WTC11 (cell line): ENCODE data around the gene ARMC9. TPM values are rescaled to one million over a fixed set of nuclear protein-coding genes. Genes with fewer than 3 reads are reported as not detected.
A peak's percentile ranks its signal among the peaks of the same experiment; 100 is the strongest.

Experiments used
- ATAC-seq: fragments of 200-7000 bp; cut with Tn5 transposase; 2 replicates; pipeline ENCODE4 v1.10.0; 2021; ENCODE audit warnings: mild to moderate bottlenecking, moderate library complexity
- CTCF ChIA-PET: fragments of 300-600 bp; sonication (Branson Sonifier 250); formaldehyde crosslinking; loops from one replicate; lab custom pipeline; 2021; ENCODE audit warnings: antibody characterized with exemption; lab: Charles Lee
- POLR2A ChIA-PET: fragments of 350-600 bp; sonication (Branson Sonifier 250); formaldehyde crosslinking; loops from one replicate; lab custom pipeline; 2021; ENCODE audit warnings: antibody characterized with exemption; lab: Charles Lee
- DNase-seq: peaks from one replicate; pipeline ENCODE4 v3.0.0; 2021; ENCODE audit warnings: low spot score
- H3K27ac Mint-ChIP-seq: 2 replicates; pipeline ENCODE4 v1.8.0; 2021; ENCODE audit warnings: mixed read lengths
- H3K27me3 Mint-ChIP-seq: 2 replicates; pipeline ENCODE4 v1.8.0; 2021; ENCODE audit warnings: low read depth, mild to moderate bottlenecking, moderate library complexity, mixed read lengths
- H3K36me3 Mint-ChIP-seq: 2 replicates; pipeline ENCODE4 v1.8.0; 2021; ENCODE audit warnings: mixed read lengths
- H3K4me1 Mint-ChIP-seq: 2 replicates; pipeline ENCODE4 v1.8.0; 2022; ENCODE audit warnings: mixed read lengths
- H3K4me3 Mint-ChIP-seq: 2 replicates; pipeline ENCODE4 v1.8.0; 2021; ENCODE audit warnings: mild to moderate bottlenecking, moderate library complexity, mixed read lengths
- H3K9me3 Mint-ChIP-seq: 2 replicates; pipeline ENCODE4 v1.8.0; 2021; ENCODE audit warnings: mixed read lengths
- AFF4 ChIP-seq: sonication (generic); formaldehyde crosslinking; IDR thresholded peaks from 2 replicates; pipeline ENCODE4 v1.8.1; 2023; ENCODE audit warnings: mild to moderate bottlenecking, missing genetic modification reagents, borderline replicate concordance
- ATF1 ChIP-seq: sonication (generic); formaldehyde crosslinking; IDR thresholded peaks from 2 replicates; pipeline ENCODE4 v1.8.1; 2023; ENCODE audit warnings: mild to moderate bottlenecking, moderate library complexity, missing genetic modification reagents
- FOXK1 ChIP-seq: sonication (generic); formaldehyde crosslinking; IDR thresholded peaks from 2 replicates; pipeline ENCODE4 v1.8.0; 2022; ENCODE audit warnings: mild to moderate bottlenecking, moderate library complexity, missing genetic modification reagents
- GRHL2 ChIP-seq: fragments of 250-450 bp; sonication (Bioruptor Pico); IDR thresholded peaks from 2 replicates; pipeline ENCODE4 v1.8.0; 2022; ENCODE audit warnings: mild to moderate bottlenecking, moderate library complexity; ENCODE audit not compliant: insufficient replicate concordance, severe bottlenecking
- HMGA2 ChIP-seq: fragments of 250-450 bp; sonication (Bioruptor Pico); IDR thresholded peaks from 2 replicates; pipeline ENCODE4 v1.4.0; 2021; ENCODE audit warnings: mild to moderate bottlenecking, moderate library complexity
- JUN ChIP-seq: sonication (generic); formaldehyde crosslinking; IDR thresholded peaks from 2 replicates; pipeline ENCODE4 v1.8.0; 2023; ENCODE audit warnings: mild to moderate bottlenecking, missing genetic modification reagents
- NR2C2 ChIP-seq: sonication (generic); formaldehyde crosslinking; IDR thresholded peaks from 2 replicates; pipeline ENCODE4 v1.8.0; 2022; ENCODE audit warnings: mild to moderate bottlenecking, missing genetic modification reagents
- OVOL2 ChIP-seq: fragments of 250-450 bp; sonication (Bioruptor Pico); IDR thresholded peaks from 2 replicates; pipeline ENCODE4 v1.9.0; 2021; ENCODE audit warnings: mild to moderate bottlenecking, borderline replicate concordance
- SMAD4 ChIP-seq: sonication (generic); formaldehyde crosslinking; IDR thresholded peaks from 2 replicates; pipeline ENCODE4 v1.8.0; 2022; ENCODE audit warnings: mild to moderate bottlenecking, missing genetic modification reagents
- TCF7 ChIP-seq: sonication (generic); formaldehyde crosslinking; IDR thresholded peaks from 2 replicates; pipeline ENCODE4 v1.8.0; 2022; ENCODE audit warnings: mild to moderate bottlenecking, low read depth, missing genetic modification reagents, moderate library complexity
- TEAD1 ChIP-seq: sonication (generic); formaldehyde crosslinking; IDR thresholded peaks from 2 replicates; pipeline ENCODE4 v1.8.0; 2022; ENCODE audit warnings: mild to moderate bottlenecking, missing genetic modification reagents
- ZBTB21 ChIP-seq: sonication (generic); formaldehyde crosslinking; IDR thresholded peaks from 2 replicates; pipeline ENCODE4 v1.8.1; 2023; ENCODE audit warnings: mild to moderate bottlenecking, missing genetic modification reagents, borderline replicate concordance
- ZNF423 ChIP-seq: fragments of 250-450 bp; sonication (Bioruptor Pico); IDR thresholded peaks from 2 replicates; pipeline ENCODE4 v2.1.2; 2022; ENCODE audit warnings: mild to moderate bottlenecking, moderate library complexity
- total RNA-seq: library from RNA; stranded (reverse); gene quantifications from 3 replicates; pipeline ENCODE4 v1.2.3, GENCODE V29; 2021
- TF ChIP-seq, protein P1 (sequence below): sonication (generic); formaldehyde crosslinking; IDR thresholded peaks from 2 replicates; pipeline ENCODE4 v1.8.0; 2022; ENCODE audit warnings: mild to moderate bottlenecking, missing genetic modification reagents
- TF ChIP-seq, protein P2 (sequence below): sonication (generic); formaldehyde crosslinking; IDR thresholded peaks from 2 replicates; pipeline ENCODE4 v1.8.0; 2022; ENCODE audit warnings: mild to moderate bottlenecking, missing genetic modification reagents
- TF ChIP-seq, protein P3 (sequence below): sonication (generic); formaldehyde crosslinking; IDR thresholded peaks from 2 replicates; pipeline ENCODE4 v1.8.1; 2022; ENCODE audit warnings: mild to moderate bottlenecking, moderate library complexity, missing genetic modification reagents
- TF ChIP-seq, protein P4 (sequence below): fragments of 250-450 bp; sonication (Bioruptor Pico); IDR thresholded peaks from 2 replicates; pipeline ENCODE4 v1.9.0; 2021; ENCODE audit warnings: moderate library complexity, mild to moderate bottlenecking, inconsistent platforms, borderline replicate concordance
- TF ChIP-seq, protein P5 (sequence below): sonication (generic); formaldehyde crosslinking; conservative IDR thresholded peaks from 2 replicates; pipeline ENCODE4 v1.8.1; 2022; ENCODE audit warnings: mild to moderate bottlenecking, missing genetic modification reagents
- TF ChIP-seq, protein P6 (sequence below): sonication (generic); formaldehyde crosslinking; IDR thresholded peaks from 2 replicates; pipeline ENCODE4 v1.8.0; 2022; ENCODE audit warnings: missing genetic modification reagents

The ARMC9 gene
- total RNA-seq, 1 experiment from 2014 or later, result 34.9 TPM

DNA sequence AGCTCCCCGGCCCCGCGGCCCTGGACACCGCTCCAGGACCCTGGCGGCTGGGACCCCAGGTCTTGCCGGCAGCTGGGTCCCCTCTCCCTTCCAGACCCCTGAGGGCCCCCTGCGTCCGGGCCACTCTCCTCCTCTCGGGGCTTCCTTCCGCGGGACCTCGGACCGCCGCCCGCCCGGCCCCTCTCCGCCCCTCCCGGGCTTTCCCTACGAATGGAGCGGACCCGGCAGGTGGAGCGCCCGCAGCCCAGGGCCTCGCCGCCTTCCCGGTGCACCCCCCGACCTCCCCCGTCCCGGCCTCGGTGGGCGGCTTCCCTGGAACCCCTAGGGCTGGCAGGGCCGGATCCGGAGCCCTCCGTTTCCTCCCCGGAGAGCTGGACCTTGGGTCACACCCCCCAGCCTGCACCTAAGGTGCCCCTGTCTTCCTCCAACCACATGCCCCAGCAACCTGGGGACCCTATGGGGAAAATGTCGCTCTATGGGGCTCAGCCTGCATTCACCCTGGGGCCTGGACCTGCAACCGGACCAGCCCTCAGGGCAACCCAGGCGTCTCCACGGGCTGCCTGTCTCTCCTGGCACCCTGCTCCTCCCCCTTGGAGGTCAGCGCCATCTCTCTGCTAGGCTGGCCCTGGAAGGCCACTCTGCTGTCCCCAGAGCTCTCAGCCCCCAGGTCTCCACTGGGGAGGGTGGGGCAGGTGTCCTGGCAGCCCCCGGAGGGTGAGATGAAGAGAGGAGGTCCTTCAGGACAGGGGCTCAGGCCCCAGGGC is 197.8 kb downstream of the ARMC9 start:
- Mint-ChIP-seq H3K27me3 (no peaks in the 10 kb centered on the region), H3K9me3 (no peaks in the 10 kb centered on the region), H3K4me1 (peaks cover 73% of the 10 kb centered on the region), H3K27ac (peak overlapping the region; percentile 74; the same call in 1 of the 2 replicates), H3K36me3 (peaks cover 22% of the 10 kb centered on the region), H3K4me3 (peak overlapping the region; percentile 82)
- peak; percentile 19; the same call in 1 of the 2 replicates for TF ChIP-seq ZNF423 (CRISPR knock-in tag)
- 0 out of 2 replicates have a peak, but pooled peaks have one; percentile 38 for TF ChIP-seq ATF1 (CRISPR knock-in tag)
- no peak for TF ChIP-seq JUN (CRISPR knock-in tag)
- TF ChIP-seq TCF7 (CRISPR knock-in tag), result 0 out of 2 replicates have a peak, but pooled peaks have one; percentile 11
- CTCF ChIA-PET, result interaction anchor here (0.6 to 3.7 kb wide), 9 partner anchors 9 to 104 kb away, joined by 3 to 16 read pairs (median 5); no protein-coding TSS in a partner anchor
- ATAC-seq (no peak), DNase-seq (peak; percentile 27)
- POLR2A ChIA-PET, result interaction anchor here (0.6 kb wide), 1 partner anchor 718 kb away, joined by 3 read pairs; no protein-coding TSS in a partner anchor

GRCh38 chr2:231397011-231397927 is 198.8 kb downstream of the ARMC9 start:
- H3K27ac Mint-ChIP-seq, result peak overlapping the region; percentile 84
- CTCF ChIA-PET, result interaction anchor here (1.0 to 1.9 kb wide), 4 partner anchors 8 to 105 kb away, joined by 3 to 7 read pairs (median 6); no protein-coding TSS in a partner anchor
- DNase-seq (no peak), ATAC-seq (no peak)
- peak overlapping the region; percentile 82 for H3K4me3 Mint-ChIP-seq
- H3K36me3 Mint-ChIP-seq, result peaks cover 27% of the 10 kb centered on the region
- H3K9me3 Mint-ChIP-seq, result no peaks in the 10 kb centered on the region
- no peaks in the 10 kb centered on the region for H3K27me3 Mint-ChIP-seq
- H3K4me1 Mint-ChIP-seq, result peaks cover 74% of the 10 kb centered on the region
- POLR2A ChIA-PET, result no interaction called here
- TF ChIP-seq, protein P1, sequence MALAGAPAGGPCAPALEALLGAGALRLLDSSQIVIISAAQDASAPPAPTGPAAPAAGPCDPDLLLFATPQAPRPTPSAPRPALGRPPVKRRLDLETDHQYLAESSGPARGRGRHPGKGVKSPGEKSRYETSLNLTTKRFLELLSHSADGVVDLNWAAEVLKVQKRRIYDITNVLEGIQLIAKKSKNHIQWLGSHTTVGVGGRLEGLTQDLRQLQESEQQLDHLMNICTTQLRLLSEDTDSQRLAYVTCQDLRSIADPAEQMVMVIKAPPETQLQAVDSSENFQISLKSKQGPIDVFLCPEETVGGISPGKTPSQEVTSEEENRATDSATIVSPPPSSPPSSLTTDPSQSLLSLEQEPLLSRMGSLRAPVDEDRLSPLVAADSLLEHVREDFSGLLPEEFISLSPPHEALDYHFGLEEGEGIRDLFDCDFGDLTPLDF (CRISPR knock-in tag), result no peak
- TF ChIP-seq SMAD4 (CRISPR knock-in tag) (no peak), HMGA2 (CRISPR knock-in tag) (no peak), ZBTB21 (CRISPR knock-in tag) (no peak), TEAD1 (CRISPR knock-in tag) (no peak), OVOL2 (CRISPR knock-in tag) (no peak), AFF4 (CRISPR knock-in tag) (no peak), FOXK1 (CRISPR knock-in tag) (no peak), TCF7 (CRISPR knock-in tag) (no peak), JUN (CRISPR knock-in tag) (no peak), GRHL2 (no peak), NR2C2 (CRISPR knock-in tag) (no peak)
- TF ChIP-seq, protein P2, sequence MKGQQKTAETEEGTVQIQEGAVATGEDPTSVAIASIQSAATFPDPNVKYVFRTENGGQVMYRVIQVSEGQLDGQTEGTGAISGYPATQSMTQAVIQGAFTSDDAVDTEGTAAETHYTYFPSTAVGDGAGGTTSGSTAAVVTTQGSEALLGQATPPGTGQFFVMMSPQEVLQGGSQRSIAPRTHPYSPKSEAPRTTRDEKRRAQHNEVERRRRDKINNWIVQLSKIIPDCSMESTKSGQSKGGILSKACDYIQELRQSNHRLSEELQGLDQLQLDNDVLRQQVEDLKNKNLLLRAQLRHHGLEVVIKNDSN (CRISPR knock-in tag), result no peak
- TF ChIP-seq, protein P3, sequence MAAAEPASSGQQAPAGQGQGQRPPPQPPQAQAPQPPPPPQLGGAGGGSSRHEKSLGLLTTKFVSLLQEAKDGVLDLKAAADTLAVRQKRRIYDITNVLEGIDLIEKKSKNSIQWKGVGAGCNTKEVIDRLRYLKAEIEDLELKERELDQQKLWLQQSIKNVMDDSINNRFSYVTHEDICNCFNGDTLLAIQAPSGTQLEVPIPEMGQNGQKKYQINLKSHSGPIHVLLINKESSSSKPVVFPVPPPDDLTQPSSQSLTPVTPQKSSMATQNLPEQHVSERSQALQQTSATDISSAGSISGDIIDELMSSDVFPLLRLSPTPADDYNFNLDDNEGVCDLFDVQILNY (CRISPR knock-in tag), result no peak
- TF ChIP-seq, protein P4, sequence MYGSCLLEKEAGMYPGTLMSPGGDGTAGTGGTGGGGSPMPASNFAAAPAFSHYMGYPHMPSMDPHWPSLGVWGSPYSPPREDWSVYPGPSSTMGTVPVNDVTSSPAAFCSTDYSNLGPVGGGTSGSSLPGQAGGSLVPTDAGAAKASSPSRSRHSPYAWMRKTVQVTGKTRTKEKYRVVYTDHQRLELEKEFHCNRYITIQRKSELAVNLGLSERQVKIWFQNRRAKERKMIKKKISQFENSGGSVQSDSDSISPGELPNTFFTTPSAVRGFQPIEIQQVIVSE (CRISPR knock-in tag), result no peak
- TF ChIP-seq, protein P5, sequence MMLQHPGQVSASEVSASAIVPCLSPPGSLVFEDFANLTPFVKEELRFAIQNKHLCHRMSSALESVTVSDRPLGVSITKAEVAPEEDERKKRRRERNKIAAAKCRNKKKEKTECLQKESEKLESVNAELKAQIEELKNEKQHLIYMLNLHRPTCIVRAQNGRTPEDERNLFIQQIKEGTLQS (CRISPR knock-in tag), result no peak
- TF ChIP-seq, protein P6, sequence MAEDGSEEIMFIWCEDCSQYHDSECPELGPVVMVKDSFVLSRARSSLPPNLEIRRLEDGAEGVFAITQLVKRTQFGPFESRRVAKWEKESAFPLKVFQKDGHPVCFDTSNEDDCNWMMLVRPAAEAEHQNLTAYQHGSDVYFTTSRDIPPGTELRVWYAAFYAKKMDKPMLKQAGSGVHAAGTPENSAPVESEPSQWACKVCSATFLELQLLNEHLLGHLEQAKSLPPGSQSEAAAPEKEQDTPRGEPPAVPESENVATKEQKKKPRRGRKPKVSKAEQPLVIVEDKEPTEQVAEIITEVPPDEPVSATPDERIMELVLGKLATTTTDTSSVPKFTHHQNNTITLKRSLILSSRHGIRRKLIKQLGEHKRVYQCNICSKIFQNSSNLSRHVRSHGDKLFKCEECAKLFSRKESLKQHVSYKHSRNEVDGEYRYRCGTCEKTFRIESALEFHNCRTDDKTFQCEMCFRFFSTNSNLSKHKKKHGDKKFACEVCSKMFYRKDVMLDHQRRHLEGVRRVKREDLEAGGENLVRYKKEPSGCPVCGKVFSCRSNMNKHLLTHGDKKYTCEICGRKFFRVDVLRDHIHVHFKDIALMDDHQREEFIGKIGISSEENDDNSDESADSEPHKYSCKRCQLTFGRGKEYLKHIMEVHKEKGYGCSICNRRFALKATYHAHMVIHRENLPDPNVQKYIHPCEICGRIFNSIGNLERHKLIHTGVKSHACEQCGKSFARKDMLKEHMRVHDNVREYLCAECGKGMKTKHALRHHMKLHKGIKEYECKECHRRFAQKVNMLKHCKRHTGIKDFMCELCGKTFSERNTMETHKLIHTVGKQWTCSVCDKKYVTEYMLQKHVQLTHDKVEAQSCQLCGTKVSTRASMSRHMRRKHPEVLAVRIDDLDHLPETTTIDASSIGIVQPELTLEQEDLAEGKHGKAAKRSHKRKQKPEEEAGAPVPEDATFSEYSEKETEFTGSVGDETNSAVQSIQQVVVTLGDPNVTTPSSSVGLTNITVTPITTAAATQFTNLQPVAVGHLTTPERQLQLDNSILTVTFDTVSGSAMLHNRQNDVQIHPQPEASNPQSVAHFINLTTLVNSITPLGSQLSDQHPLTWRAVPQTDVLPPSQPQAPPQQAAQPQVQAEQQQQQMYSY (CRISPR knock-in tag), result no peak
